Activated B cell treated with CpG ODN at 0.5 μM for 24 hours (primary cell): ENCODE data around the gene ENTPD8. TPM values are rescaled to one million over a fixed set of nuclear protein-coding genes. Genes with fewer than 3 reads are reported as not detected.

Experiments
- ATAC-seq: fragments of 200-7000 bp; cut with Tn5 transposase; one replicate; pipeline ENCODE4 v1.10.0; 2021; ENCODE audit warnings: low read depth, mild to moderate bottlenecking, moderate library complexity
- CTCF ChIA-PET: fragments of 350-600 bp; sonication (Branson Sonifier 250); formaldehyde crosslinking; loops from one replicate; lab custom pipeline; 2021; ENCODE audit warnings: antibody characterized with exemption; lab: Charles Lee
- POLR2A ChIA-PET: fragments of 350-600 bp; sonication (Branson Sonifier 250); formaldehyde crosslinking; loops from one replicate; lab custom pipeline; 2021; ENCODE audit warnings: antibody characterized with exemption; lab: Charles Lee
- DNase-seq: peaks from one replicate; pipeline ENCODE4 v3.0.0; 2022
- H3K27ac Mint-ChIP-seq: one replicate; pipeline ENCODE4 v1.8.0; 2020; ENCODE audit warnings: mixed read lengths
- H3K27me3 Mint-ChIP-seq: one replicate; pipeline ENCODE4 v1.8.0; 2021; ENCODE audit warnings: mixed read lengths
- H3K36me3 Mint-ChIP-seq: one replicate; pipeline ENCODE4 v1.8.0; 2021; ENCODE audit warnings: low read depth, mixed read lengths
- H3K4me1 Mint-ChIP-seq: one replicate; pipeline ENCODE4 v1.8.0; 2021; ENCODE audit warnings: mixed read lengths
- H3K4me3 Mint-ChIP-seq: one replicate; pipeline ENCODE4 v1.8.0; 2020; ENCODE audit warnings: mild to moderate bottlenecking, mixed read lengths
- H3K9me3 Mint-ChIP-seq: one replicate; pipeline ENCODE4 v1.8.0; 2020; ENCODE audit warnings: mixed read lengths
- intact Hi-C: fragments of 100-400 bp; cut with micrococcal nuclease; formaldehyde crosslinking; loops from one replicate; pipeline ENCODE4 v1.15.1; 2024
- total RNA-seq: library from RNA; stranded (reverse); gene quantifications from 2 replicates; pipeline ENCODE4 v1.2.3, GENCODE V29; 2022
- TF ChIP-seq, protein P1 (sequence below): fragments of 200-600 bp; IDR thresholded peaks from one replicate; pipeline ENCODE4 v1.8.0; 2022; ENCODE audit warnings: antibody characterized with exemption, mild to moderate bottlenecking

Gene ENTPD8
- total RNA-seq, 1 donor from 2014 or later: not detected

GRCh38 chr9:137482094-137482781, 41.1 kb upstream of the ENTPD8 start:
- no peak for ATAC-seq
- Mint-ChIP-seq H3K27me3 (no peaks in the 10 kb centered on the region), H3K4me3 (no peak overlapping the region), H3K9me3 (no peaks in the 10 kb centered on the region), H3K27ac (no peak overlapping the region), H3K4me1 (no peaks in the 10 kb centered on the region), H3K36me3 (peaks cover 2% of the 10 kb centered on the region)
- ChIA-PET POLR2A (no interaction called here), CTCF (no interaction called here)
- DNase-seq: no peak
- TF ChIP-seq, protein P1, sequence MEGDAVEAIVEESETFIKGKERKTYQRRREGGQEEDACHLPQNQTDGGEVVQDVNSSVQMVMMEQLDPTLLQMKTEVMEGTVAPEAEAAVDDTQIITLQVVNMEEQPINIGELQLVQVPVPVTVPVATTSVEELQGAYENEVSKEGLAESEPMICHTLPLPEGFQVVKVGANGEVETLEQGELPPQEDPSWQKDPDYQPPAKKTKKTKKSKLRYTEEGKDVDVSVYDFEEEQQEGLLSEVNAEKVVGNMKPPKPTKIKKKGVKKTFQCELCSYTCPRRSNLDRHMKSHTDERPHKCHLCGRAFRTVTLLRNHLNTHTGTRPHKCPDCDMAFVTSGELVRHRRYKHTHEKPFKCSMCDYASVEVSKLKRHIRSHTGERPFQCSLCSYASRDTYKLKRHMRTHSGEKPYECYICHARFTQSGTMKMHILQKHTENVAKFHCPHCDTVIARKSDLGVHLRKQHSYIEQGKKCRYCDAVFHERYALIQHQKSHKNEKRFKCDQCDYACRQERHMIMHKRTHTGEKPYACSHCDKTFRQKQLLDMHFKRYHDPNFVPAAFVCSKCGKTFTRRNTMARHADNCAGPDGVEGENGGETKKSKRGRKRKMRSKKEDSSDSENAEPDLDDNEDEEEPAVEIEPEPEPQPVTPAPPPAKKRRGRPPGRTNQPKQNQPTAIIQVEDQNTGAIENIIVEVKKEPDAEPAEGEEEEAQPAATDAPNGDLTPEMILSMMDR: no peak
- intact Hi-C loops: no loop called here

DNA sequence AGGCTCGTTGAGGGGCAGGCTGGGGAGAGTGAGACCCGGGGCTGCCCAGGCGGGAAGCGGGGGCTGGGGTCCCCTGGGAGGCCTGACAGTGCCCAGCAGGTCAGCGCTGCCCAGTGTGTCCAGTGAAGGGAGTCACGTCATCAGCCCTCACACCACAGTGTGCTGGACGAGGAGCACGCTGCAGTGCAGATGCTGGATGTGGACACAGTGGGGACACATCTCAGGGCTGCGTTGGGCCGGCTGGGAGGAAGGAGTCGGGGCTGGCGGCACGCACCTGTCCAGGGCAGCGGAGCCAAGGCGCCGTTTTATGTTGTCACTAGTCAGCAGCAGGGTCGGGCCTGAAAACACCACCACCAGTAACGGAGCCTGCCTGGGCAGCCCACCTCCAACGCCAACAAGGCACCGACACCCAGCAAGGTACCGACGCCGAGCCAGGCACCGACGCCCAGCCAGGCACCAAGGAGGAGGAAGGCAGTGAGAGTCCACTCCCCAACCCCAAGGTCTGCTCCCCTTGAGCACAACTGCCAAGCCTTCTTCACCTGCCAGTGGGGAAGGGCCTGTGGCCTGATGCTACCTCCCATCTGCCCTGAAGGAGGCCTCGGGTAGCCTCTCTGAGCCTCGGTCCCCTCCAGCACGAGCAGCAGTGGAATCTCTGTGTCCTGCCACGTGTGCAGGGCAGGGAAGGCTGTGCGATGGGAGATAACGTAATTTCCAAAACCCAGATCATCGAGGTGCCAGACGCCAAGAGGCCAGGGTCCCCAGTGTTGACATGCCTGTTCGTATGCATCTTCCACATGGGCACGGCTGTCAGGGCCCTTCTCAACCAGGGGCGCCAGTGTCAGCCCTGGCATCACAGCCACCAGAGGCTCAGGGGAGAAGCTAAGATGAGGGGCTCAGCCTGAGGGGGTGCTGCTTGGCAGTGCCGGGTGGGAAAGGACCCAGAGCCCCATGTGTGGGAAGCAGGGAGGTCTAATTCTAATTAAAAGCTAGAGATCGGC, 39.8 kb upstream of the ENTPD8 start:
- H3K27ac Mint-ChIP-seq: no peak overlapping the region
- H3K4me3 Mint-ChIP-seq: no peak overlapping the region
- ChIA-PET POLR2A (no interaction called here), CTCF (no interaction called here)
- intact Hi-C loops: no loop called here
- H3K36me3 Mint-ChIP-seq: peaks cover 9% of the 10 kb centered on the region
- no peaks in the 10 kb centered on the region for H3K27me3 Mint-ChIP-seq
- TF ChIP-seq, protein P1: no peak
- H3K9me3 Mint-ChIP-seq: peaks cover 3% of the 10 kb centered on the region
- DNase-seq: no peak
- H3K4me1 Mint-ChIP-seq: no peaks in the 10 kb centered on the region
- ATAC-seq: no peak

DNA sequence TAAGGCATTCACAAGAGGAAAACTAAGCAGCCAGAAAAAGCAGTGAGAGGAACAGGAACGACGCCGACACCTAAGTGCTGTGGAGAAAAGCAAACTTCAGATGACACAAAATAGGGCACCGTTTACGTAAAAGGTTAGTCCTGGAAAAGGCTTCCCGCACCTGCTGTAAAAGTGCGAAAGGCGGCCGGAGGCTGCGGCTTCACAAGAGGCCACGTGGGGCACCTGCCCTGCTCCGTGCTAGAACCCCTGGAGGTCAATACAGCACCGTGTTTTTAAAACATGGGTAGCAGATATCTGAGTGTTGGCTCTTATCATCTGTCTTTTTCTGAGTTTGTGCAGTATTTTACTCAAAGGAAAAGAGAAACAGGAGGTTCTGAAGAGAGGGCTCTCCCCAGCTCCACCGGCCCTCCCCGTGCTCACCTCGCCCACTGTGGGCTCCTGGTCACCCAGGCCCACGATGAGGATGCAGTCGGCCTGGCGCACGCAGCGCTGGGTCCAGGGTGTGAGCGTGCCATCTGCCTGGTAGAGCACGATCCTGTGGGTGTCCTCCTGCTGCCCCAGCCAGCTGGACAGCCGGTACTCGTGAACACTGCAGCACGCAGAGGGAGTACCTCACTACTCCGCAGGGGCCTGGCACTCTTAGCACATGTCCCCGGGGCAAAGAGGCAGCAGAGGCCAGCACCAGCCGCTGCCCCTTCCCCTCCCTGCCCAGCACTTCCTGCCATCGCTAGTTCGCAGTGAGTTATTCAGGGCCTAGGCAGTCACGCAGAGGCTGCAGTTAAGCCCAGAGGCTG, 38.9 kb upstream of the ENTPD8 start:
- H3K27me3 Mint-ChIP-seq: no peaks in the 10 kb centered on the region
- peaks cover 8% of the 10 kb centered on the region for H3K9me3 Mint-ChIP-seq
- DNase-seq: no peak
- peaks cover 13% of the 10 kb centered on the region for H3K36me3 Mint-ChIP-seq
- H3K4me1 Mint-ChIP-seq: no peaks in the 10 kb centered on the region
- CTCF ChIA-PET: interaction anchor here (0.6 kb wide), 1 partner anchor 1120 kb away, joined by 3 read pairs; no protein-coding TSS in a partner anchor
- intact Hi-C loops: no loop called here
- TF ChIP-seq, protein P1: no peak
- no peak overlapping the region for H3K27ac Mint-ChIP-seq
- no peak for ATAC-seq
- H3K4me3 Mint-ChIP-seq: no peak overlapping the region
- POLR2A ChIA-PET: no interaction called here

GRCh38 chr9:137478962-137479861, 38.1 kb upstream of the ENTPD8 start:
- intact Hi-C loops: no loop called here
- CTCF ChIA-PET: interaction anchor here (0.6 kb wide), 1 partner anchor 1120 kb away, joined by 3 read pairs; no protein-coding TSS in a partner anchor
- peaks cover 16% of the 10 kb centered on the region for H3K36me3 Mint-ChIP-seq

More at GRCh38 chr9:137478962-137479861, 38.1 kb upstream of the ENTPD8 start:
- H3K27ac Mint-ChIP-seq: no peak overlapping the region
- H3K4me3 Mint-ChIP-seq: no peak overlapping the region
- no peak for ATAC-seq
- no peaks in the 10 kb centered on the region for H3K4me1 Mint-ChIP-seq
- H3K9me3 Mint-ChIP-seq: peaks cover 10% of the 10 kb centered on the region
- DNase-seq: no peak
- POLR2A ChIA-PET: interaction anchor here (0.6 to 0.7 kb wide), 2 partner anchors 30 to 394 kb away, joined by 3 read pairs; no protein-coding TSS in a partner anchor
- H3K27me3 Mint-ChIP-seq: no peaks in the 10 kb centered on the region
- TF ChIP-seq, protein P1: no peak
